K562 (cell line): Measurements from ENCODE around the gene NOC4L. TPM values are rescaled to one million over a fixed set of nuclear protein-coding genes. Genes with fewer than 3 reads are reported as not detected.

Experiments used
- CGGBP1 ChIP-seq: fragments of 250-450 bp; sonication (Bioruptor Pico); IDR thresholded peaks from 2 replicates; pipeline ENCODE4 v1.9.0; 2021; ENCODE audit warnings: mild to moderate bottlenecking
- EZH2 ChIP-seq: IDR thresholded peaks from 2 replicates; pipeline ENCODE4 v1.6.1; 2012; ENCODE audit warnings: low read depth, mild to moderate bottlenecking, inconsistent platforms, low read length, borderline replicate concordance
- HDAC1 ChIP-seq, 2 experiments: fragments of 450-650 bp; IDR thresholded peaks; 2 replicates each; pipeline ENCODE4 v1.6.1; 2016 to 2017; ENCODE audit warnings: inconsistent platforms in 1 of 2, mild to moderate bottlenecking in 1 of 2, moderate library complexity in 1 of 2
- KDM5B ChIP-seq: fragments of 200-600 bp; sonication (generic); IDR thresholded peaks from 2 replicates; pipeline ENCODE4 v1.6.1; 2012; ENCODE audit warnings: low read depth, mild to moderate bottlenecking, moderate library complexity, low read length, control low read depth, inconsistent platforms; ENCODE audit not compliant: insufficient replicate concordance
- NCOA4 ChIP-seq: fragments of 450-650 bp; IDR thresholded peaks from 2 replicates; pipeline ENCODE4 v1.6.1; 2018; ENCODE audit warnings: mild to moderate bottlenecking; ENCODE audit not compliant: partially characterized antibody
- NFRKB ChIP-seq: fragments of 450-650 bp; IDR thresholded peaks from 2 replicates; pipeline ENCODE4 v1.6.1; 2016; ENCODE audit warnings: low read depth
- NR3C1 ChIP-seq: sonication (generic); formaldehyde crosslinking; IDR thresholded peaks from 2 replicates; pipeline ENCODE4 v1.8.1; 2022; ENCODE audit warnings: missing genetic modification reagents
- PHB2 ChIP-seq: fragments of 450-650 bp; IDR thresholded peaks from 2 replicates; pipeline ENCODE4 v1.6.1; 2017; ENCODE audit warnings: low read depth
- POU5F1 ChIP-seq: fragments of 150-350 bp; IDR thresholded peaks from 2 replicates; pipeline ENCODE4 v1.6.1; 2014; ENCODE audit warnings: borderline replicate concordance, low read length, low read depth, mild to moderate bottlenecking; ENCODE audit not compliant: partially characterized antibody
- PRPF4 ChIP-seq: fragments of 200-400 bp; formaldehyde crosslinking; IDR thresholded peaks from one replicate; pipeline ENCODE4 v1.6.1; 2017; ENCODE audit warnings: low read length, low read depth, mild to moderate bottlenecking; ENCODE audit not compliant: insufficient read depth, poor library complexity, severe bottlenecking
- RBM25 ChIP-seq: fragments of 200-400 bp; formaldehyde crosslinking; IDR thresholded peaks from 2 replicates; pipeline ENCODE4 v1.6.1; 2018; ENCODE audit warnings: low read length, low read depth, moderate library complexity; ENCODE audit not compliant: severe bottlenecking
- TAF9B ChIP-seq: fragments of 450-650 bp; IDR thresholded peaks from 2 replicates; pipeline ENCODE4 v1.6.1; 2018; ENCODE audit warnings: mild to moderate bottlenecking; ENCODE audit not compliant: partially characterized antibody
- TAL1 ChIP-seq: fragments of 450-650 bp; IDR thresholded peaks from 2 replicates; pipeline ENCODE4 v1.6.1; 2016; ENCODE audit warnings: mild to moderate bottlenecking
- ZBTB7A ChIP-seq: IDR thresholded peaks from 2 replicates; pipeline ENCODE4 v1.6.1; 2011; ENCODE audit warnings: low read depth, mild to moderate bottlenecking, low read length, moderate library complexity, borderline replicate concordance; ENCODE audit not compliant: control insufficient read depth
- ZC3H8 ChIP-seq: fragments of 450-650 bp; IDR thresholded peaks from 2 replicates; pipeline ENCODE4 v1.6.1; 2017
- ZNF318 ChIP-seq, 2 experiments: fragments of 450-650 bp; IDR thresholded peaks; 2 replicates each; pipeline ENCODE4 v1.6.1; 2016; ENCODE audit warnings: mild to moderate bottlenecking in 2 of 2, borderline replicate concordance in 1 of 2, low read depth in 1 of 2, moderate library complexity in 1 of 2
- ZNF639 ChIP-seq, 2 experiments: fragments of 200-800 bp in 1 of 2; sonication (Bioruptor generic) in 1 of 2; sonication (generic) in 1 of 2; formaldehyde crosslinking in 1 of 2; IDR thresholded peaks in 1 of 2; conservative IDR thresholded peaks in 1 of 2; 2 replicates each; pipeline versions ENCODE4 v1.5.0 to v1.6.1; 2016 to 2020; ENCODE audit warnings: missing compliant biosample characterization in 1 of 2, missing genetic modification characterization in 1 of 2, missing genetic modification reagents in 1 of 2
- ZNF644 ChIP-seq: fragments of 200-800 bp; sonication (Bioruptor generic); IDR thresholded peaks from 2 replicates; pipeline ENCODE4 v1.6.1; 2016; ENCODE audit warnings: low read depth, missing genetic modification characterization, missing compliant biosample characterization
- polyA plus RNA-seq, 8 experiments: library from polyadenylated mRNA; depleted of rRNA in 4 of 8; stranded (reverse) in 5 of 8; unstranded in 3 of 8; fragments of >200 nt; fragmentation: Nextera tagmentation in 2 of 8; fragmentation: Illumina TruSeq in 1 of 8; extraction: Ambion mirVana in 2 of 8; extraction: Trizol in 1 of 8; gene quantifications; 2 replicates each; pipeline versions ENCODE4 v1.2.1 to v1.2.3, GENCODE V29; 2011 to 2014; ENCODE audit warnings: inconsistent platforms in 1 of 8, missing spikeins in 1 of 8
- total RNA-seq, 7 experiments: library from RNA; depleted of rRNA in 6 of 7; stranded (reverse); fragments of >200 nt in 6 of 7; fragmentation: Illumina TruSeq in 2 of 7; extraction: Trizol in 2 of 7; gene quantifications; 2 replicates each; pipeline versions ENCODE4 v1.2.1 to v1.2.3, GENCODE V29; 2011 to 2021; ENCODE audit warnings: low replicate concordance in 1 of 7

The NOC4L gene
- total and polyA plus RNA-seq, 9 of the 15 experiments (the other 6 are each of a cell fraction or from before 2014, with no cell fraction given): 1.3 to 77.0 (median 20.0) TPM

GRCh38 chr12:132155771-132156572, 11.7 kb downstream of the NOC4L start (continued):
- no peak for TF ChIP-seq ZNF318 (IDR thresholded peaks at IDR 0.05; ENCODE audit: borderline replicate concordance in 1 of 2, low read depth in 1 of 2)
- no peak for TF ChIP-seq NCOA4
- no peak for TF ChIP-seq ZBTB7A
- no peak for TF ChIP-seq ZNF644 (tag)
- TF ChIP-seq ZNF639 (CRISPR knock-in tag; conservative IDR thresholded peaks at IDR 0.05 in 1 of 2, IDR thresholded peaks at IDR 0.05 in 1 of 2): no peak
- TF ChIP-seq HDAC1 (IDR thresholded peaks at IDR 0.05): no peak
- no peak for TF ChIP-seq NFRKB
- no peak for TF ChIP-seq KDM5B
- TF ChIP-seq ZC3H8: no peak
- TF ChIP-seq POU5F1: no peak
- TF ChIP-seq TAL1: no peak
- TF ChIP-seq PRPF4: no peak
- no peak for TF ChIP-seq CGGBP1 (CRISPR knock-in tag)
- TF ChIP-seq TAF9B: no peak
- no peak for TF ChIP-seq NR3C1 (CRISPR knock-in tag)
- no peak for TF ChIP-seq PHB2
- TF ChIP-seq RBM25: no peak
- no peak for TF ChIP-seq EZH2
- TF ChIP-seq, all 486 proteins: peak for 4
